ENCODE data around the gene PARPBP.
"Not testable (repeated sequence)": the region's sequence is repeated elsewhere in the genome, so short reads cannot be mapped to it uniquely, and the experiment has no call there.

PARPBP gene

GRCh38 chr12:102120564-102120873, 536 bp downstream of the PARPBP start:
- H3K9ac ChIP-seq (ENCODE audit: low read depth, low read length, poor library complexity, severe bottlenecking) = peak overlapping the region; percentile 99
- H2AFZ ChIP-seq (ENCODE audit: low read length) = peak overlapping the region; percentile 94
- no peaks in the 10 kb centered on the region for H3K9me2 ChIP-seq (replicated peaks; ENCODE audit: low read depth, low read length)
- no peaks in the 10 kb centered on the region for H3K9me3 ChIP-seq (ENCODE audit: insufficient read depth, low read depth, low read length)
- TF ChIP-seq EZH2phosphoT487 (IDR thresholded peaks at IDR 0.05; ENCODE audit: borderline replicate concordance) = no peak
- TF ChIP-seq, protein P1, sequence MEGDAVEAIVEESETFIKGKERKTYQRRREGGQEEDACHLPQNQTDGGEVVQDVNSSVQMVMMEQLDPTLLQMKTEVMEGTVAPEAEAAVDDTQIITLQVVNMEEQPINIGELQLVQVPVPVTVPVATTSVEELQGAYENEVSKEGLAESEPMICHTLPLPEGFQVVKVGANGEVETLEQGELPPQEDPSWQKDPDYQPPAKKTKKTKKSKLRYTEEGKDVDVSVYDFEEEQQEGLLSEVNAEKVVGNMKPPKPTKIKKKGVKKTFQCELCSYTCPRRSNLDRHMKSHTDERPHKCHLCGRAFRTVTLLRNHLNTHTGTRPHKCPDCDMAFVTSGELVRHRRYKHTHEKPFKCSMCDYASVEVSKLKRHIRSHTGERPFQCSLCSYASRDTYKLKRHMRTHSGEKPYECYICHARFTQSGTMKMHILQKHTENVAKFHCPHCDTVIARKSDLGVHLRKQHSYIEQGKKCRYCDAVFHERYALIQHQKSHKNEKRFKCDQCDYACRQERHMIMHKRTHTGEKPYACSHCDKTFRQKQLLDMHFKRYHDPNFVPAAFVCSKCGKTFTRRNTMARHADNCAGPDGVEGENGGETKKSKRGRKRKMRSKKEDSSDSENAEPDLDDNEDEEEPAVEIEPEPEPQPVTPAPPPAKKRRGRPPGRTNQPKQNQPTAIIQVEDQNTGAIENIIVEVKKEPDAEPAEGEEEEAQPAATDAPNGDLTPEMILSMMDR (conservative IDR thresholded peaks at IDR 0.05; ENCODE audit: low read length) = no peak
- H3K27me3 ChIP-seq (ENCODE audit: insufficient read depth, low read length, poor library complexity, severe bottlenecking) = no peaks in the 10 kb centered on the region
- peak overlapping the region; percentile 90 for H3K4me3 ChIP-seq (ENCODE audit: low read length, poor library complexity, severe bottlenecking)
- peaks cover 40% of the 10 kb centered on the region for H4K20me1 ChIP-seq (ENCODE audit: insufficient read depth, low read length, poor library complexity, severe bottlenecking)
- H3K4me1 ChIP-seq (ENCODE audit: insufficient read depth, low read length, poor library complexity, severe bottlenecking) = peaks cover 51% of the 10 kb centered on the region
- H3K36me3 ChIP-seq (ENCODE audit: insufficient read depth, low read length) = peaks cover 1% of the 10 kb centered on the region; the same call in 1 of the 2 replicates
- H3F3A ChIP-seq (ENCODE audit: low read depth) = 0 out of 2 replicates have a peak, but pooled peaks cover 3% of the 10 kb centered on the region
- H3K79me2 ChIP-seq (ENCODE audit: insufficient read depth, low read length) = peaks cover 67% of the 10 kb centered on the region
- peak overlapping the region; percentile 95 for H3K4me2 ChIP-seq (ENCODE audit: low read depth, low read length, poor library complexity, severe bottlenecking)

- H2AFZ ChIP-seq (ENCODE audit: low read length) = peak overlapping the region; percentile 94
- peak overlapping the region; percentile 95 for H3K4me2 ChIP-seq (ENCODE audit: low read depth, low read length, poor library complexity, severe bottlenecking)
- H3K9me2 ChIP-seq (replicated peaks; ENCODE audit: low read depth, low read length) = no peaks in the 10 kb centered on the region
- peaks cover 70% of the 10 kb centered on the region for H3K79me2 ChIP-seq (ENCODE audit: insufficient read depth, low read length)
- 0 out of 2 replicates have a peak, but pooled peaks cover 3% of the 10 kb centered on the region for H3F3A ChIP-seq (ENCODE audit: low read depth)
- H3K27me3 ChIP-seq (ENCODE audit: insufficient read depth, low read length, poor library complexity, severe bottlenecking) = no peaks in the 10 kb centered on the region
- peaks cover 2% of the 10 kb centered on the region; the same call in 1 of the 2 replicates for H3K36me3 ChIP-seq (ENCODE audit: insufficient read depth, low read length)
- H4K20me1 ChIP-seq (ENCODE audit: insufficient read depth, low read length, poor library complexity, severe bottlenecking) = peaks cover 40% of the 10 kb centered on the region
- no peaks in the 10 kb centered on the region for H3K9me3 ChIP-seq (ENCODE audit: insufficient read depth, low read depth, low read length)
- H3K4me3 ChIP-seq (ENCODE audit: low read length, poor library complexity, severe bottlenecking) = peak overlapping the region; percentile 90
- H3K4me1 ChIP-seq (ENCODE audit: insufficient read depth, low read length, poor library complexity, severe bottlenecking) = peaks cover 51% of the 10 kb centered on the region
- no peak for TF ChIP-seq EZH2phosphoT487 (IDR thresholded peaks at IDR 0.05; ENCODE audit: borderline replicate concordance)
- TF ChIP-seq, protein P1 (conservative IDR thresholded peaks at IDR 0.05; ENCODE audit: low read length) = no peak
- H3K9ac ChIP-seq (ENCODE audit: low read depth, low read length, poor library complexity, severe bottlenecking) = peak overlapping the region; percentile 99
Measured at GRCh38 chr12:102120886-102121285, 903 bp downstream of the PARPBP start.

DNA sequence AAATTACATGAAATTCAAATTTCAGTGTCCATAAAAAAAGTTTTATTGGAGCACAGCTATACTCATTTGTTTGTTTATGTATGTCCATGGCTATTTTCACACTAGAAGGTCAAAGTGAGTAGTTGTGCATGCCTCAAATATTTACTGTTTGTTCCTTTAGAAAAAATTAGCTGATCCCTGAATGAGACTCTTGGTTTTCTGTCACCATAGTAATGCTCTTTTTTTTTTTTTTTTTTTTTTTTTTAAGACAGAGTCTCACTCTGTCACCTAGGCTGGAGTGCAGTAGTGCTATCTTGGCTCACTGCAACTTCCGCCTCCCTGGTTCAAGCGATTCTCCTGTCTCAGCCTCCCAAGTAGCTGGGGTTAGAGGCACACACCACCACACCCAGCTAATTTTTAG, 1.3 kb downstream of the PARPBP start:
- H3K4me3 ChIP-seq (ENCODE audit: low read length, poor library complexity, severe bottlenecking) = peak overlapping the region; percentile 90

GRCh38 chr12:102130720-102131119, 10.7 kb downstream of the PARPBP start:
- not testable (repeated sequence) for H3K4me1 ChIP-seq (ENCODE audit: insufficient read depth, low read length, poor library complexity, severe bottlenecking); H2AFZ ChIP-seq (ENCODE audit: low read length); H3K4me2 ChIP-seq (ENCODE audit: low read depth, low read length, poor library complexity, severe bottlenecking); H3F3A ChIP-seq (ENCODE audit: low read depth); H3K27me3 ChIP-seq (ENCODE audit: insufficient read depth, low read length, poor library complexity, severe bottlenecking); H4K20me1 ChIP-seq (ENCODE audit: insufficient read depth, low read length, poor library complexity, severe bottlenecking); H3K9ac ChIP-seq (ENCODE audit: low read depth, low read length, poor library complexity, severe bottlenecking); H3K9me3 ChIP-seq (ENCODE audit: insufficient read depth, low read depth, low read length); H3K9me2 ChIP-seq (replicated peaks; ENCODE audit: low read depth, low read length); H3K4me3 ChIP-seq (ENCODE audit: low read length, poor library complexity, severe bottlenecking)
- peaks cover 31% of the 10 kb centered on the region; the same call in 1 of the 2 replicates for H3K36me3 ChIP-seq (ENCODE audit: insufficient read depth, low read length)
- H3K79me2 ChIP-seq (ENCODE audit: insufficient read depth, low read length) = peaks cover 32% of the 10 kb centered on the region

More for the DNA sequence above, 1.3 kb downstream of the PARPBP start:
- not testable (repeated sequence) for H3K36me3 ChIP-seq (ENCODE audit: insufficient read depth, low read length); H3F3A ChIP-seq (ENCODE audit: low read depth); H3K9me3 ChIP-seq (ENCODE audit: insufficient read depth, low read depth, low read length); H2AFZ ChIP-seq (ENCODE audit: low read length); H3K9me2 ChIP-seq (replicated peaks; ENCODE audit: low read depth, low read length); H3K27me3 ChIP-seq (ENCODE audit: insufficient read depth, low read length, poor library complexity, severe bottlenecking)
- Histone ChIP-seq H3K79me2 (ENCODE audit: insufficient read depth, low read length) (peaks cover 75% of the 10 kb centered on the region), H3K4me2 (ENCODE audit: low read depth, low read length, poor library complexity, severe bottlenecking) (peak overlapping the region; percentile 95), H3K9ac (ENCODE audit: low read depth, low read length, poor library complexity, severe bottlenecking) (peak overlapping the region; percentile 99), H4K20me1 (ENCODE audit: insufficient read depth, low read length, poor library complexity, severe bottlenecking) (peaks cover 40% of the 10 kb centered on the region), H3K4me1 (ENCODE audit: insufficient read depth, low read length, poor library complexity, severe bottlenecking) (peaks cover 51% of the 10 kb centered on the region)

DNA sequence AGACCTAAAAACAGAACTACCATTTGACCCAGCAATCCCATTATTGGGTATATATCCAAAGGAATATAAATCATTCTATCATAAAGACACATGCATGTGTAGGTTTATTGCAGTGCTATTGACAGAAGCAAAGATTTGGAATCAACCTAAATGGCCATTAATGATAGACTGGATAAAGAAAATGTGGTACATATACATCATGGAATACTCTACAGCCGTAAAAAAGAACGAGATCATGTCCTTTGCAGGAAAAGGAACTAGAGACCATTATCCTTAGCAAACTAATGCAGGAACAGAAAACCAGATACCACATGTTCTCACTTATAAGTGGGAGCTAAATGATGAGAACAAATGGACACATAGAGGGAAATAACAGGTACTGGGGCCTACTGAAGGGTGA, 11.5 kb downstream of the PARPBP start:
- not testable (repeated sequence) for H3K9ac ChIP-seq (ENCODE audit: low read depth, low read length, poor library complexity, severe bottlenecking); H3F3A ChIP-seq (ENCODE audit: low read depth); H3K9me2 ChIP-seq (replicated peaks; ENCODE audit: low read depth, low read length); H3K27me3 ChIP-seq (ENCODE audit: insufficient read depth, low read length, poor library complexity, severe bottlenecking); H3K9me3 ChIP-seq (ENCODE audit: insufficient read depth, low read depth, low read length); H3K4me3 ChIP-seq (ENCODE audit: low read length, poor library complexity, severe bottlenecking); H2AFZ ChIP-seq (ENCODE audit: low read length); H3K4me2 ChIP-seq (ENCODE audit: low read depth, low read length, poor library complexity, severe bottlenecking); H4K20me1 ChIP-seq (ENCODE audit: insufficient read depth, low read length, poor library complexity, severe bottlenecking); H3K4me1 ChIP-seq (ENCODE audit: insufficient read depth, low read length, poor library complexity, severe bottlenecking)
- Histone ChIP-seq H3K79me2 (ENCODE audit: insufficient read depth, low read length) (peaks cover 28% of the 10 kb centered on the region), H3K36me3 (ENCODE audit: insufficient read depth, low read length) (peaks cover 28% of the 10 kb centered on the region; the same call in 1 of the 2 replicates)

DNA sequence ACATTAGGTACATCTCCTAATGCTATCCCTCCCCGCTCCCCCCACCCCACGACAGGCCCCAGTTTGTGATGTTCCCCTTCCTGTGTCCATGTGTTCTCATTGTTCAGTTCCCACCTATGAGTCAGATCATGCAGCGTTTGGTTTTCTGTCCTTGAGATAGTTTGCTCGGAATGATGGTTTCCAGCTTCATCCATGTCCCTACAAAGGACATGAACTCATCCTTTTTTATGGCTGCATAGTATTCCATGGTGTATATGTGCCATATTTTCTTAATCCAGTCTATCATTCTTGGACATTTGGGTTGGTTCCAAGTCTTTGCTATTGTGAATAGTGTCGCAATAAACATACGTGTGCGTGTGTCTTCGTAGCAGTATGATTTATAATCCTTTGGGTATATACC, 17.6 kb downstream of the PARPBP start:
- H3K9ac ChIP-seq (ENCODE audit: low read depth, low read length, poor library complexity, severe bottlenecking); H2AFZ ChIP-seq (ENCODE audit: low read length); H3F3A ChIP-seq (ENCODE audit: low read depth); H3K9me2 ChIP-seq (replicated peaks; ENCODE audit: low read depth, low read length); H3K4me2 ChIP-seq (ENCODE audit: low read depth, low read length, poor library complexity, severe bottlenecking); H3K4me3 ChIP-seq (ENCODE audit: low read length, poor library complexity, severe bottlenecking); H3K79me2 ChIP-seq (ENCODE audit: insufficient read depth, low read length); H3K9me3 ChIP-seq (ENCODE audit: insufficient read depth, low read depth, low read length); H3K27me3 ChIP-seq (ENCODE audit: insufficient read depth, low read length, poor library complexity, severe bottlenecking); H3K36me3 ChIP-seq (ENCODE audit: insufficient read depth, low read length); H3K4me1 ChIP-seq (ENCODE audit: insufficient read depth, low read length, poor library complexity, severe bottlenecking); H4K20me1 ChIP-seq (ENCODE audit: insufficient read depth, low read length, poor library complexity, severe bottlenecking): not testable (repeated sequence)

All from Loucy (cell line).